Inferior parietal cortex (tissue), 1 donor: Measurements from ENCODE around the gene MLH3.

Experiments used
- DNase-seq: peaks from one replicate; pipeline ENCODE4 v3.0.0-alpha.2; 2016; ENCODE audit errors: extremely low spot score

Gene MLH3

GRCh38 chr14:74965486-74966153 is 85.6 kb downstream of the MLH3 start:
- no peak for DNase-seq

GRCh38 chr14:74964787-74965485 is 86.3 kb downstream of the MLH3 start:
- no peak for DNase-seq
